HG02798 (cell line): Measurements from ENCODE around the gene DEFB116.
"Not testable (repeated sequence)": the region's sequence is repeated elsewhere in the genome, so short reads cannot be mapped to it uniquely, and the experiment has no call there.

Experiments
- ATAC-seq: cut with Tn5 transposase; IDR thresholded peaks from one replicate; pipeline ENCODE4 v1.9.1; 2021; ENCODE audit warnings: mild to moderate bottlenecking; ENCODE audit not compliant: unreplicated experiment, poor library complexity

DEFB116 gene, protein sequence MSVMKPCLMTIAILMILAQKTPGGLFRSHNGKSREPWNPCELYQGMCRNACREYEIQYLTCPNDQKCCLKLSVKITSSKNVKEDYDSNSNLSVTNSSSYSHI

DNA sequence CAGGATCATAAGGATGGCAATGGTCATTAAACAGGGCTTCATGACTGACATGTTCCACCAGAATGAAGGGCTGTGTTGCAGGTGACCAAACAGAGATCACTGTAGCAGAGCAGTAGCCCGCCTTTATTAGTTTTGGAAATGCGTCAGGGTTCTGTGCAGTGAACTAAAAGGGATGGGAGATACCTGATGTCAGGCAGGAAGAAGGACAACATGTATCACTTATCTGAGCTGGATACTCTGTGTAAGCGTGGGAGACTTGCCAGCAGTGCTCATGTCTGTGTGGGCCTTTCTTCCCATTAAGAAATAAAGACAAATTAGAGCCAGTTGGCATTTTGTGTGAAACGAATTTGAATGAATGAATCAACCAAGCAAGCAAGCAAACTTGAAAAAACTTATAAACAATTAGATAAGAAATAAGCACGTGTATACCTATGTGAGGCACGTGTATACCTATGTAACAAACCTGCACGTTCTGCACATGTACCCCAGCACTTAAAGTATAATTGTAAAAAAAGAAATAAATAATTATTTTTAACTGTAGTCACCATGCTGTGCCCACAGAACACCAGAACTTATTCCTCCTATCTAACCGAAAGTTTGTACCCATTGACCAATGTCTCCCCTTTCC, at the start of gene DEFB116:
DEFB116 (minus strand) TSS at position 51 of the 628 bp plus-strand sequence; CDS start at position 51, 0 bp downstream.
- ATAC-seq = no peak

DNA sequence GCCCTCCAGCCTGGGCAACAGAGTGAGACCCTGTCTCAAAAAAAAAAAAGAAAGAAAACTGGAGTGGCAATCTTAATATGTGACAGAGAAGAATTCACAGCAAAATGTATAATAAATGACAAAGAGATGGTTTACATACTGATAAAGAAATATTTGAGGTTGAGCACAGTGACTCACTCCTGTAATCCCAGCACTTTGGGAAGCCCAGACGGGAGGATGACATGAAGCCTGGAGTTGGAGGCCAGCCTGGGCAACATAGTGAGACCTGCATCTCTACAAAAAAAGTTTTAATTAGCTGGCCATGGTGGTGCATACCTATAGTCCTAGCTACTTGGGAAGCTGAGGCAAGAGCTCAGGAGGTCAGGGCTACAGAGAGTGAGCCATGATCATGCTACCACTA, 47.6 kb upstream of the DEFB116 start:
- ATAC-seq = no peak

DNA sequence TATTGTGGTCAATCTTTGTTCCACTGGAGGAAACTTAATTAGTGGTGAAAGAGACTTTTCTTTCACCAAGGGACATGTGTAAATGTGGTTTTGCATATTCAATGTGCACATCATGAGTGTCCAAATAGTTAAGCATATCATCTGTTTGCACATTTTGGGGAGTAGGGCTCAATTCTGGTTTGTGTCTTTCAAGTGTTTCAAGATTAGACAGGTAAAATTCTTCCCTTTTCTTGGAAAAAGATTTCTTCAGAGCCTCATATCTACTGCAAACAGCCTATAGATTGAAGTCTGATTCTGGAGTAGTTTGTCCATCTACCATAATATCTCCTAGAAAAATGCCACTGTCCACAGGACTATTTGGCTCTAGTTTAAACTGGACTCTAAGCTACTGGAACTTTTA, 33.1 kb upstream of the DEFB116 start:
- no peak for ATAC-seq

DNA sequence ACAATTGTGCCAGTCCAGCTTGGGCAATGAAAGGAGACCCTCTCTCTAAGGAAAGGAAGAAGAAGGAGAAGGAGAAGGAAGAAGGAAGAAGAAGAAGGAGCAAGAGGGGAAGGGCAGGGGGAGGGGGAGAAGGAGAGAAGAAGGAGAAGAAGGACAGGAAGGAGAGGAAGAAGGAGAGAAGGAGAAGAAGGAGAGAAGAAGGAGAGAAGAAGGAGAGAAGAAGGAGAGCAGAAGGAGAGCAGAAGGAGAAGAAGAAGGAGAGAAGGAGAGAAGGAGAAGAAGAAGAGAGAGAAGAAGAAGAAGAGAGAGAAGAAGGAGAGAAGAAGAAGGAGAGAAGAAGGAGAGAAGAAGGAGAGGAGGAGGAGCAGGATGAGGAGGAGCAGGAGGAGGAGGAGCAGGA, 22.5 kb upstream of the DEFB116 start:
- no peak for ATAC-seq

DNA sequence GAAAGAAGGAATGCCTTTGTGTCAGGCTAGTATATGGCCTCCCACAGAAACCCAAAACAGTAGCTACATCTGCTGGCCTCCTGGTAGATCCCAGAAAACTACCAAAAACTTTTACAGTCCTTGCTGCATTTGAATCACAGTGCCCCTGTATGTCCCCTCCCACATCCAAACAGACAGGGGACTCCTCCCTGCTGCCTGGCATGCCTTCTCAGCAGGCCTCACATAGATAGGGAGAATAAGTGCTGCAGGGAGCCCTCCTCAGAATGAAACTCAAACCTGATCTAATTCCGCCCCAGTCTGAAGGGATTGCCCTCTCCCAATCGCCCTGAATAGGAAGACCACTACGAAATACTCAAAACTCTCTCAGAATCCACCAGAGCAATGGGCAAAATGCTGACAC, 14.1 kb upstream of the DEFB116 start:
- no peak for ATAC-seq

DNA sequence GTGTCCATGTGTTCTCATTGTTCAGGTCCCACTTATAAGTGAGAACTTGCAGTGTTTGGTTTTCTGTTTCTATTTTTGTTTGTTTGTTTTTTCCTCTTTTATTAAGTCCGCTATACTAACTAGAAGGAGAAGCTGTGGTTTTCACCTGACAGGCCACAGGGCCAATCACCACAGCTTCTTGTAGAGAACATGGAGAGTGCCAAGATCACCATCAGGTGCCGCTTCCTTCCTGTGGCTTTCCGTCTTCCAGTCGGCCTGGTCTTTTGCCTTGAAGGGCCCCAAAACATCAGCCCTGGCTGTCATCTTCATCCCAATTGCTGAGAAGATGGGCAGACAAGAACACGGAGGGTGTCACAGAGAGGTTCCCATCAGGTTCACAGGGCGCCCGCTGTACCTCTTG, 23.4 kb downstream of the DEFB116 start:
- ATAC-seq = not testable (repeated sequence)

DNA sequence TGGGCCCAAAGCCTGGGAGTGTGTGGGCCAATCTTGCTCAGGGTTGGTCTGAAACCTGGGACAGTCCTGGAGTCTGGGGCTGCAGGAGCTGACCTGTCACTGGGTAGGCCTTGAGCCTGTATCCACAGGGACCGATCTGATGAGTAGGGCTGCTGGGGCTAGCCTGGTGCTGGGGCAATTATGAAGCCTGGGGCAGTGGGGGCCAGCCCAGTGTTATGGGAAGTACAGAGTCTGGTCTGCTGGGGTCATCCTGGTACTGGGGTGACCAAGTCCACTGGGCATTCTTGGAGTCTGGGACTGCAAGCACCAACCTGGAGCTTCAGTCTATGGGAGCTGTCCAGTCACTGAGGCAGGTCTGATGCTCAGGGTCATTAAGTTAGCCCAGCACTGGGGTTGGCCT, 30.2 kb downstream of the DEFB116 start:
- ATAC-seq = no peak

DNA sequence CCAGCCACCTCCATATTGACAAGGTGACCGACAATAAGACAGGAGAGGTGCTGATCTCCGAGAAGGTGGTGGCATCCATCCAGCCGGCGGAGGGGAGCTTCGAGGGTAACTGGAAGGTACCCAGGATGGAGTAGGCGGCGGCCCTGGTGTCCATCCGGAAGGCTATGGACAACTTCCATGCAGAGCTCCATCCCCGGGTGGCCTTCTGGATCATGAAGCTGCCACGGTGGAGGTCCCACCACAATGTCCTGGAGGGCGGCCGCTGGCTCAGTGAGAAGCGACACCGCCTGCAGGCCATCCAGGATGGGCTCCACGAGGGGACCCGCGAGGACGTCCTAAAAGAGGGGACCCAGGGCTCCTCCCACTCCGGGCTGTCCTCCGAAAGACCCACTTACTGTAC, 33.9 kb downstream of the DEFB116 start:
- ATAC-seq = no peak

DNA sequence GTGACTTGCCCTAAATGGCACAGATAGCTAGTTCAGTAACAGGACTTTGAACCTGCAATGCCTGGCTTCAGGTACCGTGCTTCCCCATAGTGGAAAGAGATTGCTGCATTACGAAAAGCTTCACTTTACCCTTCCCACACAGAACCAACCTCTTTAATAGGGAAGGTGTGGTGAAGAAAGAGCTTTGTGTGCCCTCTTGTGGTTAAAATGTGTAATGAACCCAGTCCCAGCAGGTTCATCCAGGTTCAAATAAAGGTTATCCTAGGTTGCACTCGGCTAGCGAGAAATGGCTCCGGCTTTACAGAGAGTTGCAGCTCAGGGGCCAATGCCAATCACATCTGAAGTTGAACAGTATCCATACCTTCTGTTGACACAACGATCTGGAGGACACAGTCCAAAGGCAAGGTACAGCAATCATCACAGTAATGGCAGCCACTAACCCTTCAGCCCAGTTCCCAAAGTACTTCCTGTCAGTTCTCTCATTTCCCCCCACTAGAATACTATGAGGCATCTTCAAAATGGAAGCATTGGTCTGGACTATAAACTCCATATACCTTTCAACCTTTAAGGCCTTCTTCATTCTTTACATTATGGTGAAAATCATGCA, 48.0 kb downstream of the DEFB116 start:
- ATAC-seq = no peak

DNA sequence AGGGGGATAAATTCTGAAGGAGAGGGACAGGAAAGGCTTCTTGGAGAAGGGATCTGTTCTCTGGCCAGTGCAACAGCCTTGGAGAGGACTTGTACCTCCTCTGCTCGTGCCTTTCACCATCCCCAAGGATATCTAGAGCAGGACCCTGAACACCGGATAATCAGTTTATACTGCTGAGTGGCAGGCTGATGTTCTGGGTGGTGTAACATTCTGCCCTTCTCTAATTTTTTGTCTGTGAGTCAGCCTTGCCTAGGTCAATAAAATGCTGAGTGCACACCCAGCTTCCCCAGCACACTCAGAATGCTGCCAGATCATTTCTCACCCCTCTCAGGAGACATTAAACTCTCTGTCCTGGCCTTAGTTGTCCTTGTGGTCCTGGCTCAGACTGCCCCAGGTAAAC, 51.0 kb downstream of the DEFB116 start, which contains the start of gene DEFB115:
DEFB115 (plus strand) TSS at position 301 of the 400 bp plus-strand sequence; CDS start at position 301, 0 bp downstream.
- ATAC-seq = no peak

DNA sequence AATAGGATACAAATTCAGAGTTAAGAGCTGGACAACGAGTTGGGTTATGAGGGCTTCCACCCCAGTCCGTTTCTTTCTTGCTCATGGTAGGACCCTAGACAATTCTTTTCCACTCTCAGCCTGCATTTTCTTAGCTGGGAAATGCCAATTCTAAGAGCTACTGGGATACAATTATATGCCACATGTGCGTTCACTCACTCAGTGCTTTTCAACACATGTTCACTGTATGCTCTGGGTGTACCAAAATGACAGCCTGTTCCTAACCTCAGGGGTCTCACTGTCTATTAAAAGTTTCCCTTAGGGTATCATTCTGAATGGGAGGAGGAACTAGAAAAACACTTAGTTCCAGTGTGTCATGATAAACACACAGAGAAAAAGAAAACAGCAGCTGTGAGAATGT, 51.4 kb downstream of the DEFB116 start:
- ATAC-seq = no peak
